Measurements from ENCODE around the gene C2CD2. TPM values are rescaled to one million over a fixed set of nuclear protein-coding genes. Genes with fewer than 3 reads are reported as not detected.

Gene C2CD2
- total RNA-seq, 1 donor from 2014 or later: 18.1 TPM

DNA sequence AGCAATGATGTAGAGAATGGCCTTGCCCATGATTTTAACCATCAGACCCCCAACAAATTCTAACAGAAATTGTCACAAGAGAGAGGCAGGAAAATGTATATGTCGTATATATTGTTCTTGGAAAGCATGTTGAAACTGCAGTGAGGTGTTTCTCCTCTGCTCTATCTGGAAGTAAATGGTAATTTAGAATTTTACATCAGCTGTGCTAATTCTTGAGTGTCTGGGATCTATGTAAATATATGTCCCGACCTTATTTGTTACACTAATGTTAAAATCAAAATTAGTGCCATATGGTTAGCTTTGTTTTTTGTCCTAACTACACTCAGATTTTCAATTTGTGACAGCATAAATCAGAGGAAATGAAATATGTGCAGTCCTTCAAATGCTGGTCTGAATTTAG is 35.9 kb upstream of the C2CD2 start:
- H3K27ac Mint-ChIP-seq (ENCODE audit: unreplicated experiment): no peak overlapping the region
- no peaks in the 10 kb centered on the region for H3K27me3 Mint-ChIP-seq (ENCODE audit: low read depth)
- TF ChIP-seq, protein P1, sequence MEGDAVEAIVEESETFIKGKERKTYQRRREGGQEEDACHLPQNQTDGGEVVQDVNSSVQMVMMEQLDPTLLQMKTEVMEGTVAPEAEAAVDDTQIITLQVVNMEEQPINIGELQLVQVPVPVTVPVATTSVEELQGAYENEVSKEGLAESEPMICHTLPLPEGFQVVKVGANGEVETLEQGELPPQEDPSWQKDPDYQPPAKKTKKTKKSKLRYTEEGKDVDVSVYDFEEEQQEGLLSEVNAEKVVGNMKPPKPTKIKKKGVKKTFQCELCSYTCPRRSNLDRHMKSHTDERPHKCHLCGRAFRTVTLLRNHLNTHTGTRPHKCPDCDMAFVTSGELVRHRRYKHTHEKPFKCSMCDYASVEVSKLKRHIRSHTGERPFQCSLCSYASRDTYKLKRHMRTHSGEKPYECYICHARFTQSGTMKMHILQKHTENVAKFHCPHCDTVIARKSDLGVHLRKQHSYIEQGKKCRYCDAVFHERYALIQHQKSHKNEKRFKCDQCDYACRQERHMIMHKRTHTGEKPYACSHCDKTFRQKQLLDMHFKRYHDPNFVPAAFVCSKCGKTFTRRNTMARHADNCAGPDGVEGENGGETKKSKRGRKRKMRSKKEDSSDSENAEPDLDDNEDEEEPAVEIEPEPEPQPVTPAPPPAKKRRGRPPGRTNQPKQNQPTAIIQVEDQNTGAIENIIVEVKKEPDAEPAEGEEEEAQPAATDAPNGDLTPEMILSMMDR (IDR thresholded peaks at IDR 0.05): no peak
- H3K4me1 Mint-ChIP-seq (ENCODE audit: low read depth): peaks cover 9% of the 10 kb centered on the region
- no peak for DNase-seq (ENCODE audit: low spot score)
- peaks cover 26% of the 10 kb centered on the region for H3K36me3 Mint-ChIP-seq (ENCODE audit: low read depth)
- H3K9me3 Mint-ChIP-seq (ENCODE audit: low read depth): no peaks in the 10 kb centered on the region
- no peak overlapping the region for H3K4me3 Mint-ChIP-seq (ENCODE audit: unreplicated experiment)

DNA sequence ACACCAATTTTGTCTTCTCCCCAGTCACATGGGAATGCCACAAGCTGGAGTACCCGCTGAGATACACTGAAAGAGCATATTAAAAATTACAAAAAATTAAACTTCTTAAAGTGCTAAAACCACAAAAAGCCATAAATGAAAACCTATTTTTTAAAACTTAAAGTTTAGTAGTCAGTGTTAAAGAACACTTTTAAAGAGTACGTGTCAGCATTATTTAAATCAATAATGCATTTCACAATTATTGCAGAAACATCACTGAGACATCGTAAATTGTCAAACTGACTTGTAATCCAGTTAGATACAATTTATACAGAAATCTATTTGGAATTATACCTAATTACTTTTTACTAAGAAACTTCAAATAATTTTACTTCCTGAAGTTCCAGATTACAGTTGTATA is 33.5 kb upstream of the C2CD2 start:
- H3K4me1 Mint-ChIP-seq (ENCODE audit: low read depth): no peaks in the 10 kb centered on the region
- H3K27me3 Mint-ChIP-seq (ENCODE audit: low read depth): no peaks in the 10 kb centered on the region
- no peak overlapping the region for H3K4me3 Mint-ChIP-seq (ENCODE audit: unreplicated experiment)
- DNase-seq (ENCODE audit: low spot score): no peak
- H3K9me3 Mint-ChIP-seq (ENCODE audit: low read depth): peaks cover 9% of the 10 kb centered on the region
- TF ChIP-seq, protein P1 (IDR thresholded peaks at IDR 0.05): no peak
- H3K36me3 Mint-ChIP-seq (ENCODE audit: low read depth): peaks cover 17% of the 10 kb centered on the region
- H3K27ac Mint-ChIP-seq (ENCODE audit: unreplicated experiment): no peak overlapping the region

- DNase-seq (ENCODE audit: low spot score): no peak
- Mint-ChIP-seq H3K4me3 (ENCODE audit: unreplicated experiment) (no peak overlapping the region), H3K9me3 (ENCODE audit: low read depth) (peaks cover 10% of the 10 kb centered on the region), H3K4me1 (ENCODE audit: low read depth) (no peaks in the 10 kb centered on the region), H3K36me3 (ENCODE audit: low read depth) (peaks cover 8% of the 10 kb centered on the region), H3K27ac (ENCODE audit: unreplicated experiment) (no peak overlapping the region), H3K27me3 (ENCODE audit: low read depth) (no peaks in the 10 kb centered on the region)
- TF ChIP-seq, protein P1 (IDR thresholded peaks at IDR 0.05): no peak
Observed at GRCh38 chr21:41985662-41986416, 32.0 kb upstream of the C2CD2 start.

GRCh38 chr21:41983229-41983628 is 29.4 kb upstream of the C2CD2 start:
- TF ChIP-seq, protein P1 (IDR thresholded peaks at IDR 0.05): no peak
- Mint-ChIP-seq H3K9me3 (ENCODE audit: low read depth) (peaks cover 18% of the 10 kb centered on the region), H3K27me3 (ENCODE audit: low read depth) (no peaks in the 10 kb centered on the region), H3K4me3 (ENCODE audit: unreplicated experiment) (no peak overlapping the region), H3K27ac (ENCODE audit: unreplicated experiment) (no peak overlapping the region), H3K36me3 (ENCODE audit: low read depth) (peaks cover 8% of the 10 kb centered on the region), H3K4me1 (ENCODE audit: low read depth) (no peaks in the 10 kb centered on the region)
- no peak for DNase-seq (ENCODE audit: low spot score)

GRCh38 chr21:41980561-41980960 is 26.7 kb upstream of the C2CD2 start:
- TF ChIP-seq, protein P1 (IDR thresholded peaks at IDR 0.05): no peak
- Mint-ChIP-seq H3K36me3 (ENCODE audit: low read depth) (peaks cover 6% of the 10 kb centered on the region), H3K27ac (ENCODE audit: unreplicated experiment) (no peak overlapping the region), H3K9me3 (ENCODE audit: low read depth) (peaks cover 18% of the 10 kb centered on the region), H3K4me1 (ENCODE audit: low read depth) (no peaks in the 10 kb centered on the region), H3K4me3 (ENCODE audit: unreplicated experiment) (no peak overlapping the region), H3K27me3 (ENCODE audit: low read depth) (no peaks in the 10 kb centered on the region)
- no peak for DNase-seq (ENCODE audit: low spot score)

All from chondrocyte (in vitro differentiated cells).